A549 (cell line): Measurements from ENCODE around the gene DOK4. TPM values are rescaled to one million over a fixed set of nuclear protein-coding genes. Genes with fewer than 3 reads are reported as not detected.

Experiments used
- ATAC-seq, 2 experiments: fragments of 200-7000 bp in 1 of 2; fragments of >200 bp in 1 of 2; cut with Nextera tagmentation in 1 of 2; cut with Tn5 transposase in 1 of 2; 3 replicates each; pipeline versions ENCODE4 v1.8.0 to v1.9.1; 2018 to 2020; ENCODE audit warnings: mild to moderate bottlenecking in 1 of 2, moderate library complexity in 1 of 2
- CTCF ChIA-PET: fragments of 300-600 bp; sonication (Branson Sonifier 250); formaldehyde crosslinking; extraction: SDS; loops from one replicate; lab custom pipeline; 2021; ENCODE audit warnings: antibody characterized with exemption, inconsistent platforms; lab: Yijun Ruan, JAX
- POLR2A ChIA-PET: fragments of 350-600 bp; formaldehyde crosslinking; extraction: SDS; loops from one replicate; lab custom pipeline; 2021; ENCODE audit warnings: antibody characterized with exemption, inconsistent platforms; lab: Yijun Ruan, JAX
- DNase-seq, 2 experiments: peaks; one replicate each; pipeline versions ENCODE4 v3.0.0 to v3.0.0-alpha.2; 2011 to 2016; ENCODE audit warnings: low read depth in 1 of 2, low spot score in 1 of 2
- FAIRE-seq: peaks from 2 replicates; lab custom pipeline; 2011; peaks lifted over from hg19 to GRCh38; lab: Jason Lieb, UNC
- H3K27ac ChIP-seq, 2 experiments: fragments of >200 bp; sonication (Bioruptor Twin); formaldehyde crosslinking; 3 replicates each; pipeline ENCODE4 v1.5.1; 2016 to 2017
- H3K4me1 ChIP-seq: fragments of >200 bp; sonication (Bioruptor Twin); formaldehyde crosslinking; 3 replicates; pipeline ENCODE4 v1.6.1; 2016
- H3K4me2 ChIP-seq: fragments of >200 bp; sonication (Bioruptor Twin); formaldehyde crosslinking; 3 replicates; pipeline ENCODE4 v1.6.1; 2016
- H3K4me3 ChIP-seq: fragments of >200 bp; sonication (Bioruptor Twin); formaldehyde crosslinking; 3 replicates; pipeline ENCODE4 v1.5.1; 2016
- H3K9me3 ChIP-seq: fragments of >200 bp; sonication (Bioruptor Twin); formaldehyde crosslinking; 3 replicates; pipeline ENCODE4 v1.6.1; 2016
- BHLHE40 ChIP-seq: IDR thresholded peaks from 2 replicates; pipeline ENCODE4 v1.6.1; 2012; ENCODE audit warnings: low read depth, low read length, inconsistent platforms
- CBX2 ChIP-seq: fragments of 200-600 bp; sonication (generic); IDR thresholded peaks from 2 replicates; pipeline ENCODE4 v1.6.1; 2016; ENCODE audit warnings: low read depth, mild to moderate bottlenecking, borderline replicate concordance
- CBX8 ChIP-seq: fragments of 200-600 bp; sonication (generic); IDR thresholded peaks from 2 replicates; pipeline ENCODE4 v1.6.1; 2016
- CEBPB ChIP-seq, 2 experiments: fragments of >200 bp in 1 of 2; sonication (Bioruptor Twin) in 1 of 2; formaldehyde crosslinking in 1 of 2; IDR thresholded peaks; 2 replicates each; pipeline ENCODE4 v1.6.1; 2012 to 2016
- FOSL2 ChIP-seq, 2 experiments: fragments of 450-650 bp in 1 of 2; fragments of >200 bp in 1 of 2; sonication (Bioruptor Twin) in 1 of 2; formaldehyde crosslinking; IDR thresholded peaks; 2 replicates each; pipeline versions ENCODE4 v1.5.0 to v1.6.1; 2016 to 2020; ENCODE audit warnings: mild to moderate bottlenecking in 1 of 2, moderate library complexity in 1 of 2
- JUN ChIP-seq, 2 experiments: fragments of >200 bp; sonication (Bioruptor Twin); formaldehyde crosslinking; IDR thresholded peaks; 2 replicates in 1 of 2; 3 replicates in 1 of 2; pipeline ENCODE4 v1.6.1; 2016 to 2017
- KDM1A ChIP-seq: fragments of 200-600 bp; sonication (generic); IDR thresholded peaks from 2 replicates; pipeline ENCODE4 v1.6.1; 2016; ENCODE audit warnings: low read depth, mild to moderate bottlenecking
- MAFK ChIP-seq: fragments of 450-650 bp; IDR thresholded peaks from 2 replicates; pipeline ENCODE4 v1.6.1; 2014; ENCODE audit not compliant: partially characterized antibody
- NPAS2 ChIP-seq: fragments of 250-450 bp; sonication (Bioruptor Pico); IDR thresholded peaks from 2 replicates; pipeline ENCODE4 v1.8.0; 2022; ENCODE audit warnings: mild to moderate bottlenecking, moderate library complexity, borderline replicate concordance
- POLR2A ChIP-seq: IDR thresholded peaks from 2 replicates; pipeline ENCODE4 v1.6.1; 2012; ENCODE audit warnings: mild to moderate bottlenecking, low read length
- POLR2AphosphoS2 ChIP-seq: conservative IDR thresholded peaks from 2 replicates; pipeline ENCODE4 v1.6.1; 2012; ENCODE audit warnings: low read length, improper control_type of control experiment, inconsistent platforms
- RCOR1 ChIP-seq: fragments of 150-350 bp; IDR thresholded peaks from 2 replicates; pipeline ENCODE4 v1.6.1; 2014; ENCODE audit warnings: antibody characterized with exemption, low read length, low read depth
- SMC3 ChIP-seq: fragments of >200 bp; sonication (Bioruptor Twin); formaldehyde crosslinking; IDR thresholded peaks from 3 replicates; pipeline ENCODE4 v1.6.1; 2018; ENCODE audit warnings: inconsistent platforms
- ZSCAN20 ChIP-seq: fragments of 250-450 bp; sonication (Bioruptor Pico); IDR thresholded peaks from 2 replicates; pipeline ENCODE4 v1.8.0; 2022; ENCODE audit warnings: mild to moderate bottlenecking, moderate library complexity
- WGBS: methylation state at CpG from one replicate; pipeline ENCODE4 v1.1.6; 2017; ENCODE audit errors: missing lambda C conversion rate; 5-methylcytosine and 5-hydroxymethylcytosine counted together
- polyA plus RNA-seq, 4 experiments: library from polyadenylated mRNA; depleted of rRNA in 3 of 4; stranded (reverse); fragments of >200 nt; fragmentation: RNase III in 1 of 4; extraction: RNeasy Plus Mini Kit Qiagen cat#74134 plus additional on column Dnase treatment in 1 of 4; gene quantifications; 2 replicates in 3 of 4; 3 replicates in 1 of 4; pipeline ENCODE4 v1.2.3, GENCODE V29; 2011 to 2017
- TF ChIP-seq, protein P1 (sequence below): fragments of >200 bp; sonication (Bioruptor Twin); formaldehyde crosslinking; IDR thresholded peaks from 3 replicates; pipeline ENCODE4 v1.5.1; 2016
- TF ChIP-seq, protein P2 (sequence below): fragments of >200 bp; sonication (Bioruptor Twin); formaldehyde crosslinking; IDR thresholded peaks from 2 replicates; pipeline ENCODE4 v1.6.1; 2016
- TF ChIP-seq, protein P3 (sequence below): IDR thresholded peaks from 2 replicates; pipeline ENCODE4 v1.6.1; 2012
- TF ChIP-seq, protein P4 (sequence below): fragments of 450-650 bp; IDR thresholded peaks from 2 replicates; pipeline ENCODE4 v1.6.1; 2014; ENCODE audit warnings: antibody characterized with exemption
- TF ChIP-seq, protein P5 (sequence below): fragments of 200-600 bp; sonication (generic); IDR thresholded peaks from 2 replicates; pipeline ENCODE4 v1.6.1; 2016; ENCODE audit warnings: antibody characterized with exemption, mild to moderate bottlenecking, moderate library complexity
- TF ChIP-seq, protein P6 (sequence below): IDR thresholded peaks from 2 replicates; pipeline ENCODE4 v1.6.1; 2012

DOK4 gene
- polyA plus RNA-seq, 2 of the 4 experiments (the other 2 are of a cell fraction), result 70.3 to 85.4 TPM

DNA sequence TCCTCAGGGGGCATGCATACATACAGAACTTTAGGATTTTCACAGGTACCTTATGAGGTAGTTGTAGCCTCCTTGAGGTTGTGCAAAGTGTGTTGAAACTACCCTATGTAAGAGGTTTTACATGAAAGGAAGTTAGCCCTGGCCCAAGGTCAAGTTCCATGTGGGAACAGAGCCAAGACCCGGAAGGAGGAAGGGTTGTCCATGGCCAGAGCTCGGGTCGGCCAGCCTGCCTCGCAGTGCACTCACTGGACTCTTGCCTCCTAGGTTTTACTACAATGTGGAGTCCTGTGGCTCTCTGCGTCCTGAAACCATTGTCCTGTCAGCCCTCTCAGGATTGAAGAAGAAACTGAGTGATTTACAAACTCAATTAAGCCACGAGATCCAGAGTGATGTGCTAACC, 15.6 kb downstream of the DOK4 start (continued):
- TF ChIP-seq FOSL2 (IDR thresholded peaks at IDR 0.05) (no peak), FOSL2 (CRISPR knock-in tag; IDR thresholded peaks at IDR 0.05) (no peak), NPAS2 (CRISPR knock-in tag) (no peak), CBX8 (no peak), CEBPB (IDR thresholded peaks at IDR 0.05) (peak in 1 of 2 experiments; percentile 42; a peak in 1 of 4 replicates), BHLHE40 (no peak), CBX2 (no peak), POLR2A (no peak), ZSCAN20 (CRISPR knock-in tag) (peak; percentile 58; the same call in 1 of the 2 replicates)
- TF ChIP-seq, protein P1, sequence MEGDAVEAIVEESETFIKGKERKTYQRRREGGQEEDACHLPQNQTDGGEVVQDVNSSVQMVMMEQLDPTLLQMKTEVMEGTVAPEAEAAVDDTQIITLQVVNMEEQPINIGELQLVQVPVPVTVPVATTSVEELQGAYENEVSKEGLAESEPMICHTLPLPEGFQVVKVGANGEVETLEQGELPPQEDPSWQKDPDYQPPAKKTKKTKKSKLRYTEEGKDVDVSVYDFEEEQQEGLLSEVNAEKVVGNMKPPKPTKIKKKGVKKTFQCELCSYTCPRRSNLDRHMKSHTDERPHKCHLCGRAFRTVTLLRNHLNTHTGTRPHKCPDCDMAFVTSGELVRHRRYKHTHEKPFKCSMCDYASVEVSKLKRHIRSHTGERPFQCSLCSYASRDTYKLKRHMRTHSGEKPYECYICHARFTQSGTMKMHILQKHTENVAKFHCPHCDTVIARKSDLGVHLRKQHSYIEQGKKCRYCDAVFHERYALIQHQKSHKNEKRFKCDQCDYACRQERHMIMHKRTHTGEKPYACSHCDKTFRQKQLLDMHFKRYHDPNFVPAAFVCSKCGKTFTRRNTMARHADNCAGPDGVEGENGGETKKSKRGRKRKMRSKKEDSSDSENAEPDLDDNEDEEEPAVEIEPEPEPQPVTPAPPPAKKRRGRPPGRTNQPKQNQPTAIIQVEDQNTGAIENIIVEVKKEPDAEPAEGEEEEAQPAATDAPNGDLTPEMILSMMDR, result 0 out of 3 replicates have a peak, but pooled peaks have one; percentile 6
- TF ChIP-seq, protein P2, sequence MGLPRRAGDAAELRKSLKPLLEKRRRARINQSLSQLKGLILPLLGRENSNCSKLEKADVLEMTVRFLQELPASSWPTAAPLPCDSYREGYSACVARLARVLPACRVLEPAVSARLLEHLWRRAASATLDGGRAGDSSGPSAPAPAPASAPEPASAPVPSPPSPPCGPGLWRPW, result no peak

DNA sequence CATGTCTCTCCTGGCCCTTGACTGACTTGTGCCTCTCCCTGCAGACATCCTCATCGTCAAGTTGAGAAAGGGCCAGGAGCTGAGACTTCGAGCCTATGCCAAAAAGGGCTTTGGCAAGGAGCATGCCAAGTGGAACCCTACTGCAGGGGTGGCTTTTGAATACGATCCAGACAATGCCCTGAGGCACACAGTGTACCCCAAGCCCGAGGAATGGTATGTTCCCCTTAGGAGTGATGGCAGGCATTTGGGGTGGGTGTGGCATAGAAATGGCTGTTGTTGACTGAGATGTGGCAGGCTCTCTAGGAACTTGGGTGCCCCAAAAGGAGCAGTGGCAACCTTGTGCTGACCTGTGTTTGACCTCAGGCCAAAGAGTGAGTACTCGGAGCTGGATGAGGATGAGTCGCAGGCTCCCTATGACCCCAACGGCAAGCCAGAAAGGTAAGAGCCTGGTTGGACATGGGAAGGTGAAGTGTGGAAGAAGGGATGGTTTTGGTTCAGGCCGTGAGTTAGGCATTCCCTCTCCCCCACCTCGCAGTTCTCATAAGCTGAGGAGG, 16.3 kb downstream of the DOK4 start:
- no peaks in the 10 kb centered on the region for H3K9me3 ChIP-seq
- ChIA-PET CTCF (interaction anchor here (1.4 to 3.1 kb wide), 8 partner anchors 8 to 52 kb away, joined by 3 to 24 read pairs (median 4); partner anchors contain the start of gene POLR2C), POLR2A (interaction anchor here (1.2 to 3.0 kb wide), 2 partner anchors 8 to 23 kb away, joined by 3 to 25 read pairs; partner anchors contain the start of genes CIAPIN1, COQ9 and POLR2C)
- TF ChIP-seq KDM1A, result no peak
- TF ChIP-seq, protein P3, sequence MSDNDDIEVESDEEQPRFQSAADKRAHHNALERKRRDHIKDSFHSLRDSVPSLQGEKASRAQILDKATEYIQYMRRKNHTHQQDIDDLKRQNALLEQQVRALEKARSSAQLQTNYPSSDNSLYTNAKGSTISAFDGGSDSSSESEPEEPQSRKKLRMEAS, result 0 out of 2 replicates have a peak, but pooled peaks have one; percentile 18
- ATAC-seq, result no peak
- H3K4me3 ChIP-seq, result peak overlapping the region; percentile 26; the same call in 1 of the 3 replicates
- H3K27ac ChIP-seq, result peak overlapping the region; percentile 96 to 98
- DNase-seq, result peak in 1 of 2 experiments; percentile 49
- peak overlapping the region; percentile 87 for H3K4me2 ChIP-seq
- 59% methylated on average over 9 of the region's 9 CpGs for WGBS
- H3K4me1 ChIP-seq, result peaks cover 93% of the 10 kb centered on the region
- FAIRE-seq, result no peak

DNA sequence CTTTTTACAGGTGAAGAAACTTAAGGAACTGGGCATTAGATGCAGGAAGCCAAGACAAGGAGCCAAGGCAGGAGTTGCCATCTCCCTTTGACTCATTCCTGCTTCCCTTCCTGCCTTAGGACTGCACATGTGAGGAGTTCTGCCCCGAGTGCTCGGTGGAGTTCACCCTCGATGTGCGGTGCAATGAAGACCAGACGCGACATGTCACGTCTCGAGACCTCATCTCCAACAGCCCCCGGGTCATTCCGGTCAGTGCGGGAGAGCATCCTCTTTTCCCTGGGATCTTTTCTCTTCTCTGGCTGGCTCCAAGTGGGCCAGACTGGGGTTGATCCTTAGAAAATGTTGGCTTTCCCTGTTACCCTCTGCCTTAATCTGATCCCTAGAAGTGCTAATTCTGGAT, 17.2 kb downstream of the DOK4 start:
- Histone ChIP-seq H3K9me3 (no peaks in the 10 kb centered on the region), H3K4me1 (peaks cover 93% of the 10 kb centered on the region), H3K4me2 (peak overlapping the region; percentile 87), H3K4me3 (no peak overlapping the region), H3K27ac (peak overlapping the region; percentile 96 to 98)
- ChIA-PET CTCF (interaction anchor here (1.6 to 2.4 kb wide), 2 partner anchors 9 to 50 kb away, joined by 3 to 10 read pairs; no protein-coding TSS in a partner anchor), POLR2A (interaction anchor here (1.2 kb wide), 1 partner anchor 22 kb away, joined by 3 read pairs; the partner anchor contains the start of genes CIAPIN1 and COQ9)
- 90% methylated on average over 11 of the region's 11 CpGs for WGBS
- ATAC-seq (no peak), DNase-seq (no peak), FAIRE-seq (no peak)
- TF ChIP-seq POLR2AphosphoS2 (no peak), JUN (IDR thresholded peaks at IDR 0.05) (no peak), ZSCAN20 (CRISPR knock-in tag) (no peak), SMC3 (no peak), MAFK (no peak), RCOR1 (no peak)
- TF ChIP-seq, protein P2, result no peak
- TF ChIP-seq, protein P4, sequence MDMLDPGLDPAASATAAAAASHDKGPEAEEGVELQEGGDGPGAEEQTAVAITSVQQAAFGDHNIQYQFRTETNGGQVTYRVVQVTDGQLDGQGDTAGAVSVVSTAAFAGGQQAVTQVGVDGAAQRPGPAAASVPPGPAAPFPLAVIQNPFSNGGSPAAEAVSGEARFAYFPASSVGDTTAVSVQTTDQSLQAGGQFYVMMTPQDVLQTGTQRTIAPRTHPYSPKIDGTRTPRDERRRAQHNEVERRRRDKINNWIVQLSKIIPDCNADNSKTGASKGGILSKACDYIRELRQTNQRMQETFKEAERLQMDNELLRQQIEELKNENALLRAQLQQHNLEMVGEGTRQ, result no peak
- TF ChIP-seq, protein P5, sequence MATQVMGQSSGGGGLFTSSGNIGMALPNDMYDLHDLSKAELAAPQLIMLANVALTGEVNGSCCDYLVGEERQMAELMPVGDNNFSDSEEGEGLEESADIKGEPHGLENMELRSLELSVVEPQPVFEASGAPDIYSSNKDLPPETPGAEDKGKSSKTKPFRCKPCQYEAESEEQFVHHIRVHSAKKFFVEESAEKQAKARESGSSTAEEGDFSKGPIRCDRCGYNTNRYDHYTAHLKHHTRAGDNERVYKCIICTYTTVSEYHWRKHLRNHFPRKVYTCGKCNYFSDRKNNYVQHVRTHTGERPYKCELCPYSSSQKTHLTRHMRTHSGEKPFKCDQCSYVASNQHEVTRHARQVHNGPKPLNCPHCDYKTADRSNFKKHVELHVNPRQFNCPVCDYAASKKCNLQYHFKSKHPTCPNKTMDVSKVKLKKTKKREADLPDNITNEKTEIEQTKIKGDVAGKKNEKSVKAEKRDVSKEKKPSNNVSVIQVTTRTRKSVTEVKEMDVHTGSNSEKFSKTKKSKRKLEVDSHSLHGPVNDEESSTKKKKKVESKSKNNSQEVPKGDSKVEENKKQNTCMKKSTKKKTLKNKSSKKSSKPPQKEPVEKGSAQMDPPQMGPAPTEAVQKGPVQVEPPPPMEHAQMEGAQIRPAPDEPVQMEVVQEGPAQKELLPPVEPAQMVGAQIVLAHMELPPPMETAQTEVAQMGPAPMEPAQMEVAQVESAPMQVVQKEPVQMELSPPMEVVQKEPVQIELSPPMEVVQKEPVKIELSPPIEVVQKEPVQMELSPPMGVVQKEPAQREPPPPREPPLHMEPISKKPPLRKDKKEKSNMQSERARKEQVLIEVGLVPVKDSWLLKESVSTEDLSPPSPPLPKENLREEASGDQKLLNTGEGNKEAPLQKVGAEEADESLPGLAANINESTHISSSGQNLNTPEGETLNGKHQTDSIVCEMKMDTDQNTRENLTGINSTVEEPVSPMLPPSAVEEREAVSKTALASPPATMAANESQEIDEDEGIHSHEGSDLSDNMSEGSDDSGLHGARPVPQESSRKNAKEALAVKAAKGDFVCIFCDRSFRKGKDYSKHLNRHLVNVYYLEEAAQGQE, result no peak
- TF ChIP-seq, protein P6, sequence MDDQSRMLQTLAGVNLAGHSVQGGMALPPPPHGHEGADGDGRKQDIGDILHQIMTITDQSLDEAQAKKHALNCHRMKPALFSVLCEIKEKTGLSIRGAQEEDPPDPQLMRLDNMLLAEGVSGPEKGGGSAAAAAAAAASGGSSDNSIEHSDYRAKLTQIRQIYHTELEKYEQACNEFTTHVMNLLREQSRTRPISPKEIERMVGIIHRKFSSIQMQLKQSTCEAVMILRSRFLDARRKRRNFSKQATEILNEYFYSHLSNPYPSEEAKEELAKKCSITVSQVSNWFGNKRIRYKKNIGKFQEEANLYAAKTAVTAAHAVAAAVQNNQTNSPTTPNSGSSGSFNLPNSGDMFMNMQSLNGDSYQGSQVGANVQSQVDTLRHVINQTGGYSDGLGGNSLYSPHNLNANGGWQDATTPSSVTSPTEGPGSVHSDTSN, result no peak
